Adrenal gland (tissue), 5 donors: ENCODE measurements around the gene RIN2.

ENCODE experiments used
- CTCF ChIP-seq, 6 experiments: fragments of 450-650 bp in 4 of 6; fragments of 200-600 bp in 2 of 6; sonication (generic) in 1 of 6; IDR thresholded peaks; 1 replicate in 5 of 6; 2 replicates in 1 of 6; pipeline versions ENCODE4 v1.5.1 to v1.8.0; 2016 to 2021; ENCODE audit warnings: antibody characterized with exemption in 6 of 6, mild to moderate bottlenecking in 2 of 6, moderate library complexity in 1 of 6
- POLR2A ChIP-seq, 2 donors: fragments of 450-650 bp; IDR thresholded peaks; one replicate each; pipeline ENCODE4 v1.6.1; 2017; ENCODE audit warnings: antibody characterized with exemption in 2 of 2, mild to moderate bottlenecking in 2 of 2, moderate library complexity in 1 of 2
- donor health status: DM: no; HTN: no; CAD: no.

GRCh38 chr20:19727251-19727847 lies 30.7 kb upstream of the RIN2 start:
- no peak for TF ChIP-seq POLR2A (IDR thresholded peaks at IDR 0.05)
- TF ChIP-seq CTCF (IDR thresholded peaks at IDR 0.05) = no peak
